HG02588 (cell line): ENCODE results near the gene MBP.

Experiments used
- ATAC-seq: cut with Tn5 transposase; IDR thresholded peaks from one replicate; pipeline ENCODE4 v1.9.1; 2021; ENCODE audit warnings: mild to moderate bottlenecking, moderate library complexity; ENCODE audit not compliant: unreplicated experiment

MBP gene

GRCh38 chr18:77116201-77117080, 16.1 kb downstream of the MBP start:
- no peak for ATAC-seq

- ATAC-seq = no peak
Measured at GRCh38 chr18:77115192-77115953, 17.2 kb downstream of the MBP start.

- peak; percentile 88 for ATAC-seq
Measured at GRCh38 chr18:77114415-77115191, 18.0 kb downstream of the MBP start.

- ATAC-seq = no peak
Measured at GRCh38 chr18:77114152-77114414, 18.5 kb downstream of the MBP start.

GRCh38 chr18:77113361-77114151, 19.0 kb downstream of the MBP start:
- ATAC-seq = no peak

- no peak for ATAC-seq
Measured at GRCh38 chr18:77112747-77113092, 19.9 kb downstream of the MBP start.

GRCh38 chr18:77111951-77112746, 20.4 kb downstream of the MBP start:
- ATAC-seq = no peak

GRCh38 chr18:77111449-77111848, 21.1 kb downstream of the MBP start:
- ATAC-seq = no peak

- ATAC-seq = no peak
Measured at GRCh38 chr18:77110936-77111335, 21.6 kb downstream of the MBP start.

GRCh38 chr18:77110400-77110799, 22.2 kb downstream of the MBP start:
- no peak for ATAC-seq

GRCh38 chr18:77109648-77110019, 22.9 kb downstream of the MBP start:
- no peak for ATAC-seq

- no peak for ATAC-seq
Measured at GRCh38 chr18:77108821-77109647, 23.5 kb downstream of the MBP start.

- peak; percentile 44 for ATAC-seq
Measured at GRCh38 chr18:77108001-77108692, 24.4 kb downstream of the MBP start.

GRCh38 chr18:77107292-77107691, 25.3 kb downstream of the MBP start:
- no peak for ATAC-seq

GRCh38 chr18:77106331-77106730, 26.3 kb downstream of the MBP start:
- ATAC-seq = no peak

- no peak for ATAC-seq
Measured at GRCh38 chr18:77105680-77106079, 26.9 kb downstream of the MBP start.

GRCh38 chr18:77105028-77105427, 27.6 kb downstream of the MBP start:
- no peak for ATAC-seq

- no peak for ATAC-seq
Measured at GRCh38 chr18:77103991-77104531, 28.5 kb downstream of the MBP start.
